ENCODE results near the gene ZBTB45.

DNA sequence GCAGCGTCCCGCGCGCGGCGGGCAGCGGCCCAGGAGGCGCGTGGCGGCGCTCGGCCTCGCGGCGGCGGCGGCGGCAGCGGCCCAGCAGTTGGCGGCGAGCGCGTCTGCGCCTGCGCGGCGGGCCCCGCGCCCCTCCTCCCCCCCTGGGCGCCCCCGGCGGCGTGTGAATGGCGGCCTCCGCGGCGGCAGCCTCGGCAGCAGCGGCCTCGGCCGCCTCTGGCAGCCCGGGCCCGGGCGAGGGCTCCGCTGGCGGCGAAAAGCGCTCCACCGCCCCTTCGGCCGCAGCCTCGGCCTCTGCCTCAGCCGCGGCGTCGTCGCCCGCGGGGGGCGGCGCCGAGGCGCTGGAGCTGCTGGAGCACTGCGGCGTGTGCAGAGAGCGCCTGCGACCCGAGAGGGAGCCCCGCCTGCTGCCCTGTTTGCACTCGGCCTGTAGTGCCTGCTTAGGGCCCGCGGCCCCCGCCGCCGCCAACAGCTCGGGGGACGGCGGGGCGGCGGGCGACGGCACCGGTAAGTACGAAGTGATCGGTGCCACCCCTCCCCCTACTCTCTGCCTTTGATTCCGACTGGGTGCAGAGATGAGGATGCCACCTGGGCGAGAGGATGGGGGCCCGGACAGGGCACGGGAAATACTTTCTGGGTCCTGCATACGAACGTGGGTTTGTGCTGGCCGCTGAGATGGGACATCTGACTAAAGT is 25.1 kb upstream of the ZBTB45 start:
- TF ChIP-seq POLR2A (IDR thresholded peaks at IDR 0.05; ENCODE audit: low read depth, low read length) (no peak; the same call in 1 of the 2 replicates), POLR2AphosphoS5 (IDR thresholded peaks at IDR 0.05; ENCODE audit: low read depth, low read length) (no peak), TAF1 (IDR thresholded peaks at IDR 0.05; ENCODE audit: borderline replicate concordance, low read depth, low read length) (no peak)

All from GM12892 (cell line).